COLO668 (cell line): ENCODE data around the gene ABHD17A.

ENCODE experiments used
- DNase-seq: peaks from one replicate; lab custom pipeline; 2025; ENCODE audit not compliant: unreplicated experiment; lab: John Stamatoyannopoulos, UW

The ABHD17A gene

DNA sequence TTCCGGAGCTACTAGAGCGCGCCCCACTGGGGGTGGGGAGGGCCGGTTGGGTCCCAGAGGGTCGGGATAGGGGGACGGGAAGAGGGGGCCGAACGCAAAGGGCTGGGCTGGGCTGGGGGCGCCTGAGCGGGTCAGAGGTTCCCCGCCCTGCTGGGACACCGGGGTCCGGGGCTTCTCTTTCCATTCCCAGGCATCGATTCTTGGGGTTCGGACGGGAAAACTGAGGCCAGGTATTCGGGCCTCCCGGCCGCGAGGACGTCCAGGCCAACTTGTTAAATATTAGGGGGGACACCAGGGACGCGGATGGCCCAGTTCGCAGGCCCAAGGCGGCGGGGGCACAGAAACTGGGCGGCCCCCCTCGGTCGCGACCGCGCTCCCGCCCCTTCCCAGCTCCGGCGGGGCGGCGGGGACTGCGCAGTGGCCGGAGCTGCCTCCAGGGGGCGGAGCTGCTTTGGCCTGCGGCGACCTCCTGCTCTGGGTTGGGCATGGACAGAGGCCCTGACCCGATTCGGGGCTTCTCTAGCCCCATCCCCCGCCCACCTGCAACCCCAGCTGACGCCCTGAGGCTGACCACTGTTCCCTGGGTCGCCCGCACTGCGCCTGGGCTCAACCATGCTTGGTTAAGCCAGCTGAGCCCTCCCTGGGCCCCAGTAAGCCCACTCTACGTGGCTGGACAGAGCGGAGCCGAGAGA, 20.7 kb downstream of the ABHD17A start:
- peak; percentile 82 for DNase-seq

DNA sequence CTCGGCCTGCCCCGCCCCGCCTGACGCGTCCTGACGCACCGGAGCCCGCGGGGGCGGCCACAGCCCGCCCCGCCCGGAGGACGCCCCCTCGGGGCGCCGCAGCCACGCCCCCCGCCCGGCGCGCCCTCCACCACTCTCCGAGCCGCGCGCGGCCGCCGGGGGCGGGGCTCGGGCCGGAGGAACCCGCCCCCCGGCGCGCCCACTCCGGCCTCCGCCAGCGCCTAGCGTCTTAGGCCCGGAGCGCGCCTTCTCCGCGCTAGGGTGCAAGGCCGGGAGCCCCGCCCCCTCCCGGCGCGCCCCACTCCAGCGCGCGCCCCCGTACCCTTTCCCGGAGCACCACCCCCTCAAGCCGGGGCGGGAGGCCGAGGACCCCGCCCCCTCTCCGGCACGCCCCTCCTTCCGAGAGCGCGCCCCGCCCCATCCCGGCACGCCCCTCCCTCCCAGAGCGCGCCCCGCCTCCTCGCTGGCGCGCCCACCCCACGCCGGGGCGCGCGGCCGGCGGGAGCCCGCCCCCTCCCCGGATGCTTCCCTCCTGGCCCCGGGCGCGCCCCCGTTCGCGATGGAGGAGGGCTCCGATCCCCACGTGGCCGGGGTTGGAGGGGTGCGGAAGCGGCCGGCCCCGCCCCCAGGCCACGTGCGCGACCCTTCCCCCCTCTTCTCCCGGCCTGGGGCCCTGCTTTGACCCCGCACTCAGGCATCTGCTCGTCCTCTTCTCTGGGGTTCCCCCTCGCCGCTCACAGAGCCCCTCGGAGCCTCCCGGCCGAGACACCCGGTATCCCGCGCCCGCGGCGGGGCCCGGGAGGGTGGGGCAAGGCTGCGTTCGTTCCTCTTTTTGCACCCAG, 21.4 kb downstream of the ABHD17A start:
- peak; percentile 99 for DNase-seq

DNA sequence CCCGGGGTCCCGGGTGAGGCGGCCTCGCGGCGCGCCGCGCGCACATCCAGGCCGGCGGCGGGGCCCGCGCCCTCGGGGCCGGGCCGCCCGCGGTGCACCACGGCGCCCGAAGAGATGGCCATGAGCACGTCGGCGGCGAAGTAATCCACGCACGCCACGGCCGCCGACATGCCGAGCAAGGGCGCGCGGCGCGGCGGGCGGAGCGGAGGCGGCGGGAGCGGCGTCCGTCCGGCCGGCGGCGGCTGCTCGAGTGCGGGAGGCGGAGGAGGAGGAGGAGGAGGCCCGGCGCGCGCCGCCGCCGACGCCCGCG, 22.0 kb downstream of the ABHD17A start, which contains the start of gene KLF16:
Gene KLF16, minus strand, starts transcription at position 252 of the 310 bp plus-strand sequence. Its CDS starts 82 bp downstream, at position 170.
- no peak for DNase-seq

DNA sequence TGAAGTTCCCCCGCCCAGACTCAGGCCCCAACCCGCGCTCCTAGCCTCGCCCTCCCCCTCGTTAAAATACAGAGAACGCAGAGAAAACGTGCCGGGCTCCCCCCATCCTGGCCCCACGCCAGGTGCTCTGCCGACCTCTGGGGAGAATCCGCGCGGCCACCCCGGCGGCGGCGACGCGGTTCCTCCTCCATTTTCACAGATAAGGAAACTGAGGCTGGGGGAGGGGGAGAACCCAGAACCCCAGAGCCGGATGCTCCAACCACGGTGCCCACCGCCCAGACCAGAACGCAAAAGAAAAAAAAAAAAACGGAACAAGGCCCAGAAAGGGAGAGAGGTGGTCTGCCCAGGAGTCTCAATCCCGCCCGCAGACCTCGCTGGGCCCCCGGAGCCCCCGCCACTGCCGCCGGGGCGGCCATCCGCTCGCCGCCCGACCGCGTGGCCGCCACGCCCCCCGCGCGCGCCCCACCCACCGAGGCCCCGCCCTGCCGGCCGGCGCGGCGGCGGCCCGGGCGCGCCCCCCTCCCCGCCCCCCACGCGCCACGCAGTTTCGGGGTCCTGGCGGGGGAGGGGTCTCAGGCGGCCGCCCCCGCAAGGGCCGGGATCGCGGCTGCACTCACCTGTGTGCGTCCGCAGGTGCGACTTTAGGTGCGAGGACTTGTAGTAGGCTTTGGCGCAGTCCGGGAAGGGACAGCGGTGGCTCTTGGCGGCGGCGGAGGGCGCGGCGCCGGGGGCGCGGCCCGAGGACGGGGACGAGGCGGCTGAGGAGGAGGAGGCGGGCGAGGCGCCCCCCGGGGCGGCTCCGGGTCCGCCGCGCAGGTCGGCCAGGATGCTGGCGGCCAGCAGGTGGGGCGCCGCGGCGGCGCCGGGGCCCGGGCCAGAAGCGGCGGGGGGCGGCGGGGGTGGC, 22.6 kb downstream of the ABHD17A start:
- peak; percentile 62 for DNase-seq

DNA sequence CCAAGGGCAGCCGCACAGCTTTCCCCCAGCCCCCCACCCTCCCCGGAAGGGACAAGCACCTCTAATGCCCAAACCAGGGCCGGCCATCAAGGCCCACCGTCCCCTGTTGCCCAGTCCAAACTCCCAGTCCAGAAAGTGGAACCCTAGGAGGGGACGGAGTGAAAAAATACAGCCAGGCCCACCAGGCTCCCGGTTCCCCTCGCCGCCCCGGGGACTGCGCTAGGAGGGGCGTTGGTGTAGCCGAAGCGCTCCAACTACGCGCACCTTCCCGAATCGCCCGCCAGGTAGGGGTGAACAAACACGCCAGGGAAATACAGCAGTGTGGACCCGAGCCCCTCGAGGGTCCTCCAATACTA, 23.2 kb downstream of the ABHD17A start:
- DNase-seq = peak; percentile 56

DNA sequence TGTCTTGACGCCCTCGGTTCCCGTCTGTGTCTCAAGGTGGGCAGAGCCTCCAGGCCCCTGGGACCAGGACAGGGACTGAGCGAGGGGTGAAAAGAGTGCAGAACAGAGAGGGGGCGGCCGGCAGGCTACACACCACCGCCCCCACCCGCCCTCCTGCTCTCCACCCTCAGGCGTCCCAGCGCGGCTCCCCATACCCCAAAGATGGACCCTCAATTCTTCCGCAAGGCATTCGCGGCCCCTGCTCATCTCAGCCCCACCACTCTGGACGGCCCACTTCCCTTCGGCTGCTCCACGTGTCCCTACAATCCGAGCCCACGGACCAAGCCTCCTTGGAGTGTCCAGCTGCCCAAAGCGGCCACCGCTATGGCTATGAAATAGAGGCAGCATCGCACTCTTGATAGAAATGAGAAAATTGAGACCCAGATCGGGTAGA, 23.7 kb downstream of the ABHD17A start:
- peak; percentile 16 for DNase-seq

DNA sequence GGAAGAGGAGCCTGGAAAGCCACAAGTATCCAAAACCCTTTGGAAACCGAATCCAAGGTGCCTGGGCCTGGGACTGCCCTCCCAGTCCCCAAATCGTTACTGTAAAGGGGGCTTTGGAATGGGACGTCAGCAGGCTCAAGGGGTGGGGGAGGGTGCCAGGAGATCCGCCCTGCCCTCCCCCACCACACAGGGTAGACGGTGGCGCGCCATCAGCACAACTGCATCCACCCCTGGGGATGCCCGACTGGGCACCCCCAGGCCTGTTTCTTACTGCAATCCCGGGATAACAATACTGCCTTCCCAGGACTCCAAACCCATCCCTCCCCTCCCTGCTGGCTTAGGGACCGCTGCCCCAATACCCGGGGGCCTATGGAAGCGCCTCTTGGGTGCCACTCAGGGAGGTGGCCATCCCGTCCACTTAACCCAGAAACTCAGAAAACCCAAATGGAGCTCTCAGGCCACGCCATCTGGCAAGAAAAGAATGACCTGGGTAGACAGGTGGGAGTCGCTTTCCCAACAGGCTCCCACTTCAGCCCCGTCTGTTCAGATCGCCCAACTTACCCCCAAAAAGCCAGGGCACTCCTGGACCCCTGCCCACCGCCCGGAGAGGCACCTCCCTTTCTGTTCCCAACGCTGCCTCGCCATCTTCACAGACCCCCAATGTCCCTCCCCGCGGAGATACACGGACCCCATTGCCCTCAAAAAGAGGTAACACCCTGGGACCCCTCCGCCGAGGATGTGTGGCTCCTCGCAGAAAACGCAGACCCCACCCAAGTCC, 24.3 kb downstream of the ABHD17A start:
- peak; percentile 27 for DNase-seq

DNA sequence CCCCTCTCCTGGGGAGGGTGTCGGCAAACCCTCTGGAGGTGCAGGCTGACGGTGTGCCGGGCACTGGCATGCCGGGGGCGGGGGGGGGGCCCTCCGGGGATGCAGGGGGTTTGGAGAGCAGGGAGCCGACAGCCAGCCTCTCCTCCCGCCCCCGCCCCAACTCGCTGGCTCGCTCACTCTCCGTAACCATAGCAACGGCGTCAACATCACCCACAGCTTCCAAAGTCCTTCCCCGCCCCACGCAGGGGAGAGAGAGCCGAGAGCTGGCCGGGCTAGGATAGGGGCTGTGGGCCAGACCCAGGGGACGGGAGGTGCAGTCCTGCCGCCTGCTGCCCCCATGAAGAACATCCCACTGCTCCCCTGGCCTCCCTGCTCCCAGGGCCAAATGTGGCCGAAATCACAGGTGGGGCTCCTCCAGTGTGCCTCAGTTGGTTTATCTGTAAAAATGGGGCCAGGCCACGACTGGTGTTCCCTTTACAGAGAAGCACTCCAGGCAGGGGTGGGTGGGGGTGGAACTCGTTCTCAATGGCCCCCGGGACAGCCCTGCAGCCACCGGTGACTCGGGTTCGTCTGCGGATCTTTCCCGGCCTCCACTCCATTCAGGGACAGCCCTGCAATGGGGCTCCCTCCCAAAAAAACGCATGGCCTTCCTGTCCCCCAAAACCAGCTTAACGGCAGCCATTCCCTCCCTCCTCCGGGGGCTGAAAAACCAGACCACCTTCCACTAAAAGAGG, 25.1 kb downstream of the ABHD17A start:
- peak; percentile 74 for DNase-seq

DNA sequence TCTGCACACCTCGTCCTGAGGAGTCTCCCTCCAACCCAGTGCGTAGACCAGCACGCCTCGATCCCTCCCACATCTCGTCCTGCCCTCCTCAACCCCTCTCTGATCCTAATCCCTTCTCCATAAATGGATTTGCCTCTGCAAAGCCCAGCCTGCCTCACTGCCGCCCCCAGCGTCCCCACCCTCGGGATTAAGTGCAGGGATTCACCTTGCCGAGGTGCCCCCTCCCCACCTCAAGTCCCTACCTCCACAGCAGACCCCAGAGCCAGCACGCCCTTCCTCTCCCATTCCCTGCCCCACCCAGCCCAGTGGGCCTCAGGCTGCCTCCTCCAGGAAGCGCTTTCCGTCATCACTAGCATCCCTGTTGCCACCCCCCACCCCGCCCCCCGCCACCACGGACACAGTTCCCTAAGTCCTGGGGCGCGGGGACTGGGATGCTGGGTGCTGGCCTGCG, 25.9 kb downstream of the ABHD17A start:
- DNase-seq = no peak

DNA sequence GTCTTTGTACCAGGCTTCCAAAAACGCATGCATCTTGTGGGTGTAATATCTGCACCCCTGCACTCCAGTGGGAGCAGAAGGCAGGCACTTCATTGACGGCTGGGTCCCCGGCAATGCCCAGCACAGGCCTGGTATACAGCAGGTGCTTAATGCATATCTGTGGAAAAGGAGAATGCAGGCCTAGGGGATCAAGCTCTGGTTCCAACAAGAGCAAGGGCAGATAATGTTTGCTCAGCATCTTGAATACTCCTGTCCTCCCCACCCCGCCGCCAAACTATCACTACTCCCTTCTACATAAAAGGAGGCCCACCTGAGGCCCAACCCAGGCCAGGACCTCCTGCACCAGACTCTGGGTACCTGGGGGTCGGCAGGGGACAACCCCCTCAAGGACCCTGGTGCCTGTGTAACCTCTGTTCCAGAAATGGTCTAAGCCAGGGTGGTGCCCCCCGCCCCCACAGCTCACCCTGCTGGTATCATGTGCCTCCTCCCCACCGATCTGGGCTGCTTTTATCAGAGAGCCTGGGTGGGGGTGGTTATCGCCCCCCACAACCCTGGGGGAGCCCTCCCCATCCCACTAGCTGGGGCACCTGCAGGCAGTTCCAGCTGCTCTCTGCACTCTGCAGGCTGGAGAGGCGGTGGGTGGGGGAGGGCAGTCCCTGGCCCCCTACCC, 26.7 kb downstream of the ABHD17A start:
- DNase-seq = no peak

DNA sequence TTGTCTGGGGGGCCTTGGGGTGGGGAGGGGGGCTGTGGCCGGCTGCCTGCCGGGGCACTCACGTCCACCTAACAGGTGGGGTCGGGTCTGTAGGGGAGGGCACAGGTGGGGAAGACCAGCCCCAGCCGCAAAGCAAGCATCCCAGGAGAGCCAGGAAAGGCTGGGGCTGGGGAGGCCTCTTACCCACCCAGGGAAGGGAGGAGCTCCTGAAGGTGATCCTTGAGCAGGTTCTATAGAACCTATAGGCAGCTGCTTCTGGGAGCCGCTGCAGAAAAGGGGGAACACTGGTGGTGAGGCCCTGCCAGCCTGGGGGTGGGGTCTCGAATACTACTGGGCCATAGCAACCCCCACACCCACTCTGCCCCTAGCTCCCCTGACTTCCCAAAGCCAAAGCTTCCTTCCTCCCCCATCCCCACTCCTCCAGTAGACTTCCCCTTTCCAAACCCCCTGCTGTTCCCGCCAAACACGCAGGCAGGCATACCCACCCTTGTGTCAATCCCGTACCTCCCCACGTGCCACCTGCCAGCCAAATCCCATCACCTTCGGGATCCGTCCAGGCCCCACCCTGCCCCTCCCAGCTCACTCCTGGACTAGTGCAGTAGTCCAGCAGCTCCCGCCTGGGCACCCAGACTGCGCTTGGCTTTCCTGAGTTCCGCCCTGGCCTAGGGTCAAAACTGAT, 27.5 kb downstream of the ABHD17A start:
- peak; percentile 67 for DNase-seq

DNA sequence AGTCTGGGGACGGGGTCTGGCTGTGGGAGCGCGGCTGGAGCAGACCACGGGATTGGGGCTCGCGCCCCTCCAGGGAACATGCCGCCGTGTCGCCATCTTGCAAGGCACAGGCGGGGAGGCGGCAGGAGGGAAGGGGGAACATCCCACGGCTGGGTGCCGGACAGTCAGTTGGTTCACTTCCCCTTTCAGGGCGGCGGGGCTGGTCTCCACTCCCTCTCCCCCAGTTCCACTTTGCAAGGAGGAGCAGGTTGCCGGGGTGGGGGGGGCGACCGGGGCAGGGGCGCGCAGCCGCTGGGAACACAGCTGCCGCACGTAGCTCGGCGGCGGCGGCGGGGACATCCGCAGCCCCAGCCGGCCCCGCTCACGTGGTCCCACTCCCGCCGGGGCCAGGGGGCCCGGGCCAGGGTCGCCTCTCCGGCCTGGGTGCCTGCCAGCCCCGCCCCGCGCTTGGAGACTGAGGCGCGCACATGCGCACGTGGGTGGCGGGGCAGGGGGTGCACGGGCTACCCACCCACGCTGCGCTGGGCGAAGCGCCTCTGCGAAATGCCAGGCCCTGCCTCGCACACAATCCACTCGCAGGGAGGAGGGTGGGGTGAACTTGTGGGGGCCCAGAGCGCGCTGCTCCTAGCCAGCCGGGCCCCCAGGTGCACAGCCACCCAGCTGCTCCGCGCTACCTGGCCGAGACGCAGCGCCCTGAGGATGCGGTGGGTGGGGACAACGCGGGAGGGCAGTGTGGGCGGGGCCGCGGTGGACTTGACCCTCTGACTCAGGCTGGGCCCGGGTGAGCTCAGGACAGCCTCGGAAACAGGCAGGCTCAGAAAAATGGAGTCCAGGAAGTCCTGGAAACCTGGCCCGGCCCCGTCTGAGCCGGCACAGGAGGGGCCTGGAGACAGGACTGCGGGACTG, 28.3 kb downstream of the ABHD17A start:
- peak; percentile 90 for DNase-seq

DNA sequence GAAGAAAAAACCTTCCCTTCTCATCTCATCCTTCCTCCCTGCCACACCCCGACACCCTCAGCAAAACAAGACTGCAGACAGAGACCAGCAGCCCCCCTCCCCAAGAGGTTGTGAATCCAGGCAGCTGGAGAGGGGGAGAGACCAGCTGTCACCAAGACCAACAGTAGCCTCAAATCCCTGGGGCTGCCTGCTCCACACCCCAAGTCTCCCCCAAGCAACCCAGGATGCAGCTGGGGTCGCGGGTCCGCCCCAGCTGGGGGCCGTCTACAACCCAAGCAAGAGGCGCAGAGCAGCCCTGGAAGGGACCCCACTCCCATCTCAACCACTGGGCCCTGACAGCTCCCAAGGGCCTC, 29.0 kb downstream of the ABHD17A start:
- DNase-seq = no peak

DNA sequence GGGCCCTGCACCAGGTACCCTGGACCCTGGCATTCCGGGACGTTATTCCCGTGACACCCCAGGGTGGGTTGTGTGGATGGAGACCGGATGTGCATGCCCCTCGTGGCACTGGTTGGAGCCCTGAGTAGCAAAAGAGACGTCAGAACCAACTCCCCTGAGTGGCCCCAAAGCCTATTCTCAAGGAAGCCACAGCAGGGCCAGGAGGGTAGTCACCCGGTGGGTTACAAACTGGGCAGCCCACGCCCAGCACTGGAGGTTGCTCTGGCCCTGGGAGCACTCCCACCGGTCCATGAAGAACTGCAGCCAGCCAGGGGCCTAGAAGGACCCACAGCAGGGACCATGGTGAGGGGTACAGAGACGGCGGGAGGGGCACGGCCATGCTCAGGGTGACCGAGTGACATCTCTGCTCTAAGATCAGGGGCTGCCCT, 29.5 kb downstream of the ABHD17A start:
- DNase-seq = peak; percentile 47

DNA sequence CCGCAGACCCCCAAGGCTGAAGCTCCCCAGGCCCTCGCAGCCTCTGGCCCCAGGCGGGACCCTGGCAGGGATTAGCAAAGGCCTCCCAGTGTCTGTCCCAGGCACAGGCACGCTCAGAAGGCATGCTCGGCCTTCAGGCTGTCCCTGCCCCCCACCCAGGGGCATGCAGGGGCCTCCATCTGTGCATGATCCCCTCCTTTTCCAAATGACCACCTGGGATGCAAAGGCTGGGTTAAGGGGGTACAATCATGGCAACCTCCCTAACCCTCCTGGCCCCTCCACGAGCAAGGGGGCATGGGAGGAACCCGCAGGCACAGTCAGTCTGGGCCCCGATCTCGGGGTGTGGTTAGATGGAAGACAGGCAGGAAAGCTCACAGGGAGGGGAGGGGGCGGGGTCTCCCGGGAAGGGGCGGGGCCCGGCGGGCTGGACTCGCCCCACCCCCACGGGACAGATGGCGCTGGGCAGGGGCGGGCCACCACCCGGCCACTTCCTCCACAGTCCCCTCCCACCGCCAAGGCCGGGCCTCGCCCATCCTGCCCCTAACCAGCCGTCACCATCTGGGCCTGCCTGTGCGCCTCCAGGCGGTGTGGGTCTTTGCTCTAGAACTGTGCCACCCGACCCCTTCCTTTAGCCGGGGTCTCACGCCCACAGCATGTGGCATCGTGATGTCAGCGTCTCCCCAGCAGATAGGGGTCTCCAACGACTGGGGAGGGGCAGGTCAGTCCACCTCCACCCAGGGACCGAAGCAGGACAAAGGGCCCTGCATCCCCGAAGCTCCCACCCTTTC, 30.1 kb downstream of the ABHD17A start:
- DNase-seq = peak; percentile 94

DNA sequence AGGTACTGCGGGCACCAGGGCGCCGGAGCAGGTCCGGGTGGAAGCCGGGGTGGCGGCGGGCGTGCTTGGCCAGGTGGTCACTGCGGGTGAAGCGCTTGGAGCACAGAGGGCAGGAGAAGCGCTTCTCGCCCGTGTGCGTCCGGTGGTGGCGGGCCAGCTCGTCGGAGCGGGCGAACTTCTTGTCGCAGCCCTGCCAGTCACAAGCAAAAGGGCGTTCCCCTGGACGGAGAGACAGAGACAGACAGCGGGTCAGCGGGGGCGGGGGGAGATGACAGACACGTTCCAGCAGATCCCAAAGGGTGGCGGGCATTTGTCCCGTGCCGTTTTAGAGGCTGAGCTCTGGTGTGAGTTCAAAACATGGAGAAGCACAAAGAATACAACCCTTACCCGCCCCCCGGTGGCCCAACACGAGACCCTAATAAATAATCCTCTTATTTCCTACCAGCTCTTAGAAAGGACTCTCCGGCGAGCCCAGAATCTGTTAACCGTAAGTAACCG, 30.7 kb downstream of the ABHD17A start:
- DNase-seq = no peak

DNA sequence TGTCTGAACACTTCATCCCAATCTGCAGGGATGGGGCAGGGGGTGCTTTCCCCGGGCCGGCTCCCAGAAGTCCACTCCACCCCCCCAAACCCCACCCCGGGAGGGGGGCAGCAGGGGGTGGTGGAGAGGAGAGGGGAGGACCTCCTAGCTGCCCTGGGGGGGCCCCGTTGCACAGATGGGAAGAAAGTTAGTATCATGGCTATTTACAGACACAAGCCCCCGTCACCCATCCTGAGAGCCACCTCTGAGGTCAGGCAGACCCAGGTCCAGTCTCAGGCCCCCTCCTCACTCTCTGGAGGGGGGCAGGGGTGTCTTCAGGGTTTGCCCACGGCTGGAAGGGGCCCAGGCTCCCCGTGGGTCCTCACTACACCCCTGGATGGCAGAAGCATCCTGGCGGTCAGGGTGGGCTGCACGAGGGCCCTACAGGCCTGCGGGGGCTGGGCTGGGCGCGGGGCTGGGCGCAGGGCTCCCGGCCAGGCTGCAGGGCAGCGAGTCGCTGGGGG, 31.2 kb downstream of the ABHD17A start:
- DNase-seq = no peak
